HK-2 (cell line): ENCODE results near the gene METTL18.

Experiments
- DNase-seq: peaks from one replicate; pipeline ENCODE4 v3.0.0-alpha.2; 2018; ENCODE audit not compliant: unreplicated experiment

Gene METTL18

GRCh38 chr1:169785267-169785666 lies 9.4 kb downstream of the METTL18 start:
- DNase-seq = no peak

GRCh38 chr1:169784102-169784501 lies 10.6 kb downstream of the METTL18 start:
- no peak for DNase-seq

- DNase-seq = no peak
Measured at GRCh38 chr1:169782596-169782995, 12.1 kb downstream of the METTL18 start.

- DNase-seq = no peak
Measured at GRCh38 chr1:169779970-169780369, 14.7 kb downstream of the METTL18 start.

GRCh38 chr1:169779150-169779549 lies 15.6 kb downstream of the METTL18 start:
- DNase-seq = no peak

GRCh38 chr1:169776440-169776839 lies 18.3 kb downstream of the METTL18 start:
- no peak for DNase-seq

GRCh38 chr1:169768161-169768560 lies 26.5 kb downstream of the METTL18 start:
- DNase-seq = no peak

- DNase-seq = no peak
Measured at GRCh38 chr1:169765580-169766331, 29.0 kb downstream of the METTL18 start.

- no peak for DNase-seq
Measured at GRCh38 chr1:169764919-169765318, 29.8 kb downstream of the METTL18 start.

- no peak for DNase-seq
Measured at GRCh38 chr1:169762699-169763098, 32.0 kb downstream of the METTL18 start.

GRCh38 chr1:169759038-169759437 lies 35.7 kb downstream of the METTL18 start:
- DNase-seq = no peak

- no peak for DNase-seq
Measured at GRCh38 chr1:169753549-169753948, 41.2 kb downstream of the METTL18 start.

GRCh38 chr1:169750041-169750440 lies 44.7 kb downstream of the METTL18 start:
- no peak for DNase-seq

- no peak for DNase-seq
Measured at GRCh38 chr1:169746550-169746949, 48.2 kb downstream of the METTL18 start.

GRCh38 chr1:169745015-169745861 lies 49.5 kb downstream of the METTL18 start:
- no peak for DNase-seq
